ENCODE data around the gene AMT.
"Not testable (repeated sequence)": the region's sequence is repeated elsewhere in the genome, so short reads cannot be mapped to it uniquely, and the experiment has no call there.

DNA sequence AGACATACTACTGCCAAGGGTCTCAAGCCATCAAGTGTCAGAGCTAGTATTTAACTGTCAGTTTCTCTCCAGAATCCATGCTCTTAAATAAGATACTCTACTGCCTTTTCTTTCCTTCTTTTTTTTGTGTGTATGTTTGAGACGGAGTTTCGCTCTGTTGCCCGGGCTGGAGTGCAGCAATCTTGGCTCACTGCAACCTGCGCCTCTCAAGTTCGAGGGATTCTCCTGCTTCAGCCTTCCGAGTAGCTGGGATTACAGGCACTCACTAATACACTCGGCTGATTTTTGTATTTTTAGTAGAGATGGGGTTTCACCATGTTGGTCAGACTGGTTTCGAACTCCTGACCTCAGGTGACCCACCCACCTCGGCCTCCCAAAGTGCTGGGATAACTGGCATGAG lies 16.7 kb downstream of the AMT start:
- not testable (repeated sequence) for TF ChIP-seq EZH2 (IDR thresholded peaks at IDR 0.05); POLR2AphosphoS5 (IDR thresholded peaks at IDR 0.05; ENCODE audit: borderline replicate concordance, low read depth, low read length); FOXP2 (optimal IDR thresholded peaks at IDR 0.05; ENCODE audit: control extremely low read depth, extremely low read length, insufficient read depth)

Data from SK-N-MC (cell line).